ENCODE results near the gene ADM.

- TF ChIP-seq SUZ12 (IDR thresholded peaks at IDR 0.05; ENCODE audit: extremely low read depth, insufficient read depth, insufficient read length) (no peak), ZNF274 (IDR thresholded peaks at IDR 0.05; ENCODE audit: low read depth, low read length) (no peak)
Observed at GRCh38 chr11:10255388-10256125, 49.3 kb upstream of the ADM start.
